Esophagus squamous epithelium (tissue), 4 donors: ENCODE results near the gene EPHA1.

Experiments used
- CTCF ChIP-seq, 6 experiments: fragments of 450-650 bp in 4 of 6; fragments of 200-600 bp in 2 of 6; sonication (generic) in 2 of 6; IDR thresholded peaks; one replicate each; pipeline ENCODE4 v1.5.1; 2016 to 2019; ENCODE audit warnings: antibody characterized with exemption in 6 of 6, mild to moderate bottlenecking in 4 of 6, moderate library complexity in 4 of 6
- POLR2A ChIP-seq, 4 donors: fragments of 450-650 bp; IDR thresholded peaks; one replicate each; pipeline ENCODE4 v1.6.1; 2017; ENCODE audit warnings: antibody characterized with exemption in 4 of 4, mild to moderate bottlenecking in 4 of 4, moderate library complexity in 3 of 4

GRCh38 chr7:143351060-143351459, 57.6 kb downstream of the EPHA1 start:
- no peak for TF ChIP-seq CTCF (IDR thresholded peaks at IDR 0.05)
- TF ChIP-seq POLR2A (IDR thresholded peaks at IDR 0.05) = no peak
